GM23338 (cell line): ENCODE measurements around the gene NEU2.

Experiments
- CREB1 ChIP-seq: fragments of 250-450 bp; sonication (Bioruptor Pico); IDR thresholded peaks from 2 replicates; pipeline ENCODE4 v1.5.0; 2020; ENCODE audit warnings: low read depth, mild to moderate bottlenecking, moderate library complexity
- EZH2 ChIP-seq: fragments of 200-600 bp; sonication (generic); IDR thresholded peaks from one replicate; pipeline ENCODE4 v1.8.0; 2017; ENCODE audit warnings: antibody characterized with exemption, mild to moderate bottlenecking, low read depth; ENCODE audit not compliant: unreplicated experiment
- POLR2AphosphoS5 ChIP-seq: IDR thresholded peaks from 2 replicates; pipeline ENCODE4 v1.6.1; 2016; ENCODE audit warnings: antibody characterized with exemption, low read depth
- ZNF114 ChIP-seq: fragments of 250-450 bp; sonication (Bioruptor Pico); IDR thresholded peaks from 2 replicates; pipeline ENCODE4 v1.5.0; 2020; ENCODE audit warnings: mild to moderate bottlenecking, moderate library complexity
- TF ChIP-seq, protein P1 (sequence below), 2 experiments: fragments of 200-600 bp in 1 of 2; sonication (generic) in 1 of 2; conservative IDR thresholded peaks; 2 replicates each; pipeline versions ENCODE4 v1.5.1 to v1.6.1; 2016 to 2017; ENCODE audit warnings: antibody characterized with exemption in 2 of 2, low read depth in 2 of 2, mild to moderate bottlenecking in 2 of 2, moderate library complexity in 1 of 2
- TF ChIP-seq, protein P2 (sequence below): IDR thresholded peaks from 2 replicates; pipeline ENCODE4 v1.6.1; 2016; ENCODE audit warnings: antibody characterized with exemption

DNA sequence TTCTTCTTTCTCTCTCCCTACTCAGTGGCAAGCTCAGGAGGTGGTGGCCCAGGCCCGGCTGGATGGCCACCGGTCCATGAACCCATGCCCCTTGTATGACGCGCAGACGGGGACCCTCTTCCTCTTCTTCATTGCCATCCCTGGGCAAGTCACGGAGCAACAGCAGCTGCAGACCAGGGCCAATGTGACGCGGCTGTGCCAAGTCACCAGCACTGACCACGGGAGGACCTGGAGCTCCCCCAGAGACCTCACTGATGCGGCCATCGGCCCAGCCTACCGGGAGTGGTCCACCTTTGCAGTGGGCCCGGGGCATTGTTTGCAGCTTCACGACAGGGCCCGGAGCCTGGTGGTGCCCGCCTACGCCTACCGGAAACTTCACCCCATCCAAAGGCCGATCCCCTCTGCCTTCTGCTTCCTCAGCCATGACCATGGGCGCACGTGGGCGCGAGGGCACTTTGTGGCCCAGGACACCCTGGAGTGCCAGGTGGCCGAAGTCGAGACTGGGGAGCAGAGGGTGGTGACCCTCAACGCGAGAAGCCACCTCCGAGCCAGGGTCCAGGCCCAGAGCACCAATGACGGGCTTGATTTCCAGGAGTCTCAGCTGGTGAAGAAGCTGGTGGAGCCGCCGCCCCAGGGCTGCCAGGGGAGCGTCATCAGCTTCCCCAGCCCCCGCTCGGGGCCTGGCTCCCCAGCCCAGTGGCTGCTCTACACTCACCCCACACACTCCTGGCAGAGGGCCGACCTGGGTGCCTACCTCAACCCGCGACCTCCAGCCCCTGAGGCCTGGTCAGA, 1.8 kb downstream of the NEU2 start:
- TF ChIP-seq, protein P1, sequence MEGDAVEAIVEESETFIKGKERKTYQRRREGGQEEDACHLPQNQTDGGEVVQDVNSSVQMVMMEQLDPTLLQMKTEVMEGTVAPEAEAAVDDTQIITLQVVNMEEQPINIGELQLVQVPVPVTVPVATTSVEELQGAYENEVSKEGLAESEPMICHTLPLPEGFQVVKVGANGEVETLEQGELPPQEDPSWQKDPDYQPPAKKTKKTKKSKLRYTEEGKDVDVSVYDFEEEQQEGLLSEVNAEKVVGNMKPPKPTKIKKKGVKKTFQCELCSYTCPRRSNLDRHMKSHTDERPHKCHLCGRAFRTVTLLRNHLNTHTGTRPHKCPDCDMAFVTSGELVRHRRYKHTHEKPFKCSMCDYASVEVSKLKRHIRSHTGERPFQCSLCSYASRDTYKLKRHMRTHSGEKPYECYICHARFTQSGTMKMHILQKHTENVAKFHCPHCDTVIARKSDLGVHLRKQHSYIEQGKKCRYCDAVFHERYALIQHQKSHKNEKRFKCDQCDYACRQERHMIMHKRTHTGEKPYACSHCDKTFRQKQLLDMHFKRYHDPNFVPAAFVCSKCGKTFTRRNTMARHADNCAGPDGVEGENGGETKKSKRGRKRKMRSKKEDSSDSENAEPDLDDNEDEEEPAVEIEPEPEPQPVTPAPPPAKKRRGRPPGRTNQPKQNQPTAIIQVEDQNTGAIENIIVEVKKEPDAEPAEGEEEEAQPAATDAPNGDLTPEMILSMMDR (conservative IDR thresholded peaks at IDR 0.05; ENCODE audit: low read depth in 2 of 2) = no peak
- TF ChIP-seq POLR2AphosphoS5 = no peak
- no peak for TF ChIP-seq ZNF114 (CRISPR knock-in tag)
- TF ChIP-seq, protein P2, sequence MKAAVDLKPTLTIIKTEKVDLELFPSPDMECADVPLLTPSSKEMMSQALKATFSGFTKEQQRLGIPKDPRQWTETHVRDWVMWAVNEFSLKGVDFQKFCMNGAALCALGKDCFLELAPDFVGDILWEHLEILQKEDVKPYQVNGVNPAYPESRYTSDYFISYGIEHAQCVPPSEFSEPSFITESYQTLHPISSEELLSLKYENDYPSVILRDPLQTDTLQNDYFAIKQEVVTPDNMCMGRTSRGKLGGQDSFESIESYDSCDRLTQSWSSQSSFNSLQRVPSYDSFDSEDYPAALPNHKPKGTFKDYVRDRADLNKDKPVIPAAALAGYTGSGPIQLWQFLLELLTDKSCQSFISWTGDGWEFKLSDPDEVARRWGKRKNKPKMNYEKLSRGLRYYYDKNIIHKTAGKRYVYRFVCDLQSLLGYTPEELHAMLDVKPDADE = no peak
- TF ChIP-seq EZH2 = no peak
- no peak for TF ChIP-seq CREB1 (CRISPR knock-in tag)
